ENCODE data around the gene L3MBTL3.

L3MBTL3 gene

DNA sequence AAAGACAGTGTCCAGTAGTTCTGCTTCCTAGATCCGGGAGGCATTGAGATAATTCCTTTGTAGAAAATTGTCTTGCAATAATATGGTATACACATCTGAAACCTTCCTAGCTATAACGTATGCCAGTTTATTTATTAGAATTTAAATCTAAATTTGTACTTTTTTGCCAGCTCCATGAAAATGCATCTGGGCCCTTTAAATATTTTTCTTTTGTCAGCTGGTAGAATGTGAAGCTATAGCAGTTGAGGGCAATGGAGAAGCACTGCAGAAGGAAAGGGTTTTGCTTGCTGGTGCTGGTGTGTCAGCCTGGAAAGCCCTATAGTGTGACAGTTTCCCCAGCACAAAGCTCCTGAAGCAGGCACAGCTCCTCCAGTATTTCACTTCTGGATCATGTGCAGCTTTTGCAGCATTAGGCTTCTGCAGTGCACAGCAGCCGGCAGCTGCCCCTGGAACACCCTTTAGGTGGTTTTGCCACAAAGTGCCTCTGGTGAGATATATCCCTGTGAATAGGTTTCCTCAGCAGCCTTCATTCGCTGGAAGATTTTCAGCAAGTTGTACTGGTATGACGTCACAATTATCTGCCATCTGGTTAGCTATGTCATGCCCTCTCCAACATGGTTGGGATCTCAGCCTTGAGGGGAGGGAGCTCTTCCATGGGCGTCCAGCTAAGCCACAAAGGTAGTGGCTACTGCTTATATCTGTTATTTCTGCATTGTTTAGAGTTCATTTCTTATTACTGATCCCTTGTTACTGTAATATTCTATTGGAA is 40.0 kb upstream of the L3MBTL3 start:
- no peak for ATAC-seq
- TF ChIP-seq ZFP3 (CRISPR knock-in tag; IDR thresholded peaks at IDR 0.05) (no peak), ISL1 (CRISPR knock-in tag; IDR thresholded peaks at IDR 0.05) (no peak), CSRNP3 (CRISPR knock-in tag; IDR thresholded peaks at IDR 0.05) (no peak), BACH2 (CRISPR knock-in tag; IDR thresholded peaks at IDR 0.05; ENCODE audit: borderline replicate concordance) (no peak), ARNTL (CRISPR knock-in tag; IDR thresholded peaks at IDR 0.05; ENCODE audit: borderline replicate concordance, low read depth) (no peak)

DNA sequence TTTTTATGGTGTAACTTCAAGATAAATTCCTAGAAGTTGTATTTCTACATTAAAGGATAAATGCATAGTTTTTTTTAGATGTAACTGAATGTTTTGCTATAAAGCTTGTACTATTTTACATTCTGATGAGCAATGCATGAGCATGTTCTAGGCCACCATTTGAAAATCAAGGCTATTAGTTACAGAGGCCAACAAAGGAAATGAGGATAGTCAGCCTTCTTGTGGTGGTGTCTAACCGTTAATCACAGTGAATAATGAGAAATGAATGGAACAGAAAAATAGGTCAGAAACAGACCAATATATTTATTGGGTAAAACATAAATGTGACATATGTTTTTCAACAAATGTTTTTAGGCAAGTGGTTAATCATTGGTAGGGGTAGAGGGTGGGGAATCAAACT is 37.6 kb upstream of the L3MBTL3 start:
- ATAC-seq: no peak
- TF ChIP-seq ZFP30 (CRISPR knock-in tag; IDR thresholded peaks at IDR 0.05): no peak
- no peak for TF ChIP-seq POU6F1 (CRISPR knock-in tag; IDR thresholded peaks at IDR 0.05; ENCODE audit: borderline replicate concordance, low read depth)
- TF ChIP-seq CSRNP3 (CRISPR knock-in tag; IDR thresholded peaks at IDR 0.05): no peak
- no peak for TF ChIP-seq ZNF565 (CRISPR knock-in tag; conservative IDR thresholded peaks at IDR 0.05; ENCODE audit: low read depth)
- no peak for TF ChIP-seq OSR1 (CRISPR knock-in tag; IDR thresholded peaks at IDR 0.05)
- no peak for TF ChIP-seq ZC3H10 (CRISPR knock-in tag; IDR thresholded peaks at IDR 0.05)
- no peak for TF ChIP-seq TOX (CRISPR knock-in tag; IDR thresholded peaks at IDR 0.05; ENCODE audit: borderline replicate concordance)
- TF ChIP-seq ZFP3 (CRISPR knock-in tag; IDR thresholded peaks at IDR 0.05): no peak

- peak; percentile 70 for ATAC-seq
- TF ChIP-seq ZC3H10 (CRISPR knock-in tag; IDR thresholded peaks at IDR 0.05) (no peak), ZNF70 (CRISPR knock-in tag; IDR thresholded peaks at IDR 0.05) (no peak), OSR1 (CRISPR knock-in tag; IDR thresholded peaks at IDR 0.05) (no peak), ZNF565 (CRISPR knock-in tag; conservative IDR thresholded peaks at IDR 0.05; ENCODE audit: low read depth) (no peak), ARNTL (CRISPR knock-in tag; IDR thresholded peaks at IDR 0.05; ENCODE audit: borderline replicate concordance, low read depth) (no peak), ISL1 (CRISPR knock-in tag; IDR thresholded peaks at IDR 0.05) (no peak), CSRNP3 (CRISPR knock-in tag; IDR thresholded peaks at IDR 0.05) (no peak), POU6F1 (CRISPR knock-in tag; IDR thresholded peaks at IDR 0.05; ENCODE audit: borderline replicate concordance, low read depth) (no peak), PPARA (CRISPR knock-in tag; IDR thresholded peaks at IDR 0.05; ENCODE audit: borderline replicate concordance) (no peak), ESRRG (CRISPR knock-in tag; IDR thresholded peaks at IDR 0.05) (no peak), ZFP3 (CRISPR knock-in tag; IDR thresholded peaks at IDR 0.05) (no peak), BACH2 (CRISPR knock-in tag; IDR thresholded peaks at IDR 0.05; ENCODE audit: borderline replicate concordance) (no peak), ZFP30 (CRISPR knock-in tag; IDR thresholded peaks at IDR 0.05) (no peak), PATZ1 (CRISPR knock-in tag; IDR thresholded peaks at IDR 0.05; ENCODE audit: borderline replicate concordance) (no peak)
Observed at GRCh38 chr6:129981598-129981997, 36.8 kb upstream of the L3MBTL3 start.

GRCh38 chr6:129989396-129989795 is 29.0 kb upstream of the L3MBTL3 start:
- TF ChIP-seq RARB (CRISPR knock-in tag; IDR thresholded peaks at IDR 0.05): no peak
- no peak for TF ChIP-seq ZC3H10 (CRISPR knock-in tag; IDR thresholded peaks at IDR 0.05)
- no peak for ATAC-seq
